Suppressor macrophage treated with lipopolysaccharide for 4 hours (primary cell): ENCODE measurements around the gene USP17L26.
A peak's percentile ranks its signal among the peaks of the same experiment; 100 is the strongest.
"Not testable (repeated sequence)": the region's sequence is repeated elsewhere in the genome, so short reads cannot be mapped to it uniquely, and the experiment has no call there.

Experiments
- DNase-seq: peaks from one replicate; pipeline ENCODE4 v3.0.0-alpha.2; 2020

Gene USP17L26

GRCh38 chr4:9334358-9334757 lies at the start of gene USP17L26:
Gene USP17L26, plus strand, starts transcription at chr4:9334658. Its CDS starts 0 bp downstream, at chr4:9334658.
- not testable (repeated sequence) for DNase-seq

GRCh38 chr4:9324191-9324590 lies 10.3 kb upstream of the USP17L26 start:
- not testable (repeated sequence) for DNase-seq

- DNase-seq = not testable (repeated sequence)
Measured at GRCh38 chr4:9324865-9325264, 9.6 kb upstream of the USP17L26 start, which contains the start of gene USP17L24. Gene USP17L24, plus strand, starts transcription at chr4:9325165. Its CDS starts 0 bp downstream, at chr4:9325165.

- DNase-seq = not testable (repeated sequence)
Measured at GRCh38 chr4:9329611-9330010, 4.8 kb upstream of the USP17L26 start, which contains the start of gene USP17L25. Gene USP17L25, plus strand, starts transcription at chr4:9329911. Its CDS starts 0 bp downstream, at chr4:9329911.

- not testable (repeated sequence) for DNase-seq
Measured at GRCh38 chr4:9339103-9339502, 4.6 kb downstream of the USP17L26 start, which contains the start of gene USP17L5. Gene USP17L5, plus strand, starts transcription at chr4:9339403. Its CDS starts 0 bp downstream, at chr4:9339403.

GRCh38 chr4:9343848-9344247 lies 9.4 kb downstream of the USP17L26 start, which contains the start of gene USP17L27:
Gene USP17L27, plus strand, starts transcription at chr4:9344148. Its CDS starts 0 bp downstream, at chr4:9344148.
- not testable (repeated sequence) for DNase-seq

- not testable (repeated sequence) for DNase-seq
Measured at GRCh38 chr4:9348593-9348992, 14.1 kb downstream of the USP17L26 start, which contains the start of gene USP17L28. Gene USP17L28, plus strand, starts transcription at chr4:9348893. Its CDS starts 0 bp downstream, at chr4:9348893.

- DNase-seq = not testable (repeated sequence)
Measured at GRCh38 chr4:9350866-9351265, 16.4 kb downstream of the USP17L26 start.

- DNase-seq = not testable (repeated sequence)
Measured at GRCh38 chr4:9353338-9353737, 18.9 kb downstream of the USP17L26 start, which contains the start of gene USP17L29. Gene USP17L29, plus strand, starts transcription at chr4:9353638. Its CDS starts 0 bp downstream, at chr4:9353638.

- DNase-seq = not testable (repeated sequence)
Measured at GRCh38 chr4:9362829-9363228, 28.4 kb downstream of the USP17L26 start, which contains the start of gene USP17L30. Gene USP17L30, plus strand, starts transcription at chr4:9363129. Its CDS starts 0 bp downstream, at chr4:9363129.

GRCh38 chr4:9379881-9380280 lies 45.4 kb downstream of the USP17L26 start:
- DNase-seq = not testable (repeated sequence)

- peak; percentile 1 for DNase-seq
Measured at GRCh38 chr4:9381012-9381534, 46.6 kb downstream of the USP17L26 start.

GRCh38 chr4:9384126-9384525 lies 49.7 kb downstream of the USP17L26 start:
- DNase-seq = no peak
